Liver (tissue), 3 donors: ENCODE results near the gene SCN9A.

Source experiments
- FOXA1 ChIP-seq: IDR thresholded peaks from 2 replicates; pipeline ENCODE4 v1.6.1; 2016; ENCODE audit warnings: antibody characterized with exemption
- FOXA2 ChIP-seq: IDR thresholded peaks from 2 replicates; pipeline ENCODE4 v1.6.1; 2016; ENCODE audit warnings: antibody characterized with exemption
- JUND ChIP-seq, 2 donors: IDR thresholded peaks; 2 replicates each; pipeline ENCODE4 v1.6.1; 2016; ENCODE audit warnings: antibody characterized with exemption in 2 of 2
- RAD21 ChIP-seq, 2 donors: IDR thresholded peaks; 2 replicates each; pipeline ENCODE4 v1.6.1; 2016; ENCODE audit warnings: antibody characterized with exemption in 2 of 2, mild to moderate bottlenecking in 2 of 2
- RXRA ChIP-seq, 2 donors: IDR thresholded peaks; 2 replicates each; pipeline ENCODE4 v1.6.1; 2017 to 2018; ENCODE audit warnings: antibody characterized with exemption in 2 of 2, mild to moderate bottlenecking in 1 of 2
- SP1 ChIP-seq: IDR thresholded peaks from 2 replicates; pipeline ENCODE4 v1.6.1; 2018; ENCODE audit warnings: antibody characterized with exemption, mild to moderate bottlenecking
- TAF1 ChIP-seq: conservative IDR thresholded peaks from 2 replicates; pipeline ENCODE4 v1.6.1; 2016; ENCODE audit warnings: antibody characterized with exemption, mild to moderate bottlenecking
- YY1 ChIP-seq: IDR thresholded peaks from 2 replicates; pipeline ENCODE4 v1.6.1; 2016; ENCODE audit warnings: antibody characterized with exemption, mild to moderate bottlenecking
- TF ChIP-seq, protein P1 (sequence below): fragments of 150-350 bp; IDR thresholded peaks from 2 replicates; pipeline ENCODE4 v1.5.1; 2017; ENCODE audit warnings: improper control_type of control experiment, low read depth, low read length; ENCODE audit not compliant: missing input control
- TF ChIP-seq, protein P2 (sequence below): IDR thresholded peaks from 2 replicates; pipeline ENCODE4 v1.6.1; 2016; ENCODE audit warnings: antibody characterized with exemption
- TF ChIP-seq, protein P3 (sequence below): IDR thresholded peaks from 2 replicates; pipeline ENCODE4 v1.6.1; 2016; ENCODE audit warnings: antibody characterized with exemption
- TF ChIP-seq, protein P4 (sequence below): IDR thresholded peaks from 2 replicates; pipeline ENCODE4 v1.6.1; 2016; ENCODE audit warnings: antibody characterized with exemption, mild to moderate bottlenecking
- TF ChIP-seq, protein P5 (sequence below): IDR thresholded peaks from 2 replicates; pipeline ENCODE4 v1.6.1; 2016; ENCODE audit warnings: antibody characterized with exemption
- donor health status: healthy.
- donor health status: healthy.

DNA sequence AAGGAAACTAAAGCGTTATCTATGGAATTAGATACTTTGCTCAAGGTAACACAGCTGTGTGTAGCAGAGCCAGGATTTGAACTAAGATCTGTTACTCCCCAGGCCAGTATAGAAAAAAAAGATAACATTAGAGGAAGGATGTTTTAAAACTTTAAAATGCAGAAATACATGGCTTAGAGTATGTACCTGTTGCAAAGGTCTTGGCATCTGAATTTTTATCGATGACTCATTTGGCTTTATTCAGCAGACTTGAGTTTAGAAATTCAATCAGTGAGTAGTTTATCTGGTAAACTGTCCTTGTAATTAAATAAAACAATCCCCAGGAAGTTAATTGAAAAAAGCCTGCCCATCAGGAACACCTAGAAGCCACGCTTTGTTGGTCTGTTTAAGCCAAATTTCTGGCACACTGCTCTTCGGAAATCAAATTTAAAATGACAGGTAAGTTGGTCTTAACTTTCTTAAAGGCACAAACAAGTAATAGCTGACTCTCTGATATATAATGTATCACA, 36.9 kb downstream of the SCN9A start:
- TF ChIP-seq, protein P1, sequence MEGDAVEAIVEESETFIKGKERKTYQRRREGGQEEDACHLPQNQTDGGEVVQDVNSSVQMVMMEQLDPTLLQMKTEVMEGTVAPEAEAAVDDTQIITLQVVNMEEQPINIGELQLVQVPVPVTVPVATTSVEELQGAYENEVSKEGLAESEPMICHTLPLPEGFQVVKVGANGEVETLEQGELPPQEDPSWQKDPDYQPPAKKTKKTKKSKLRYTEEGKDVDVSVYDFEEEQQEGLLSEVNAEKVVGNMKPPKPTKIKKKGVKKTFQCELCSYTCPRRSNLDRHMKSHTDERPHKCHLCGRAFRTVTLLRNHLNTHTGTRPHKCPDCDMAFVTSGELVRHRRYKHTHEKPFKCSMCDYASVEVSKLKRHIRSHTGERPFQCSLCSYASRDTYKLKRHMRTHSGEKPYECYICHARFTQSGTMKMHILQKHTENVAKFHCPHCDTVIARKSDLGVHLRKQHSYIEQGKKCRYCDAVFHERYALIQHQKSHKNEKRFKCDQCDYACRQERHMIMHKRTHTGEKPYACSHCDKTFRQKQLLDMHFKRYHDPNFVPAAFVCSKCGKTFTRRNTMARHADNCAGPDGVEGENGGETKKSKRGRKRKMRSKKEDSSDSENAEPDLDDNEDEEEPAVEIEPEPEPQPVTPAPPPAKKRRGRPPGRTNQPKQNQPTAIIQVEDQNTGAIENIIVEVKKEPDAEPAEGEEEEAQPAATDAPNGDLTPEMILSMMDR, result no peak
- TF ChIP-seq TAF1, result no peak
- no peak for TF ChIP-seq JUND (IDR thresholded peaks at IDR 0.05)
- TF ChIP-seq, protein P2, sequence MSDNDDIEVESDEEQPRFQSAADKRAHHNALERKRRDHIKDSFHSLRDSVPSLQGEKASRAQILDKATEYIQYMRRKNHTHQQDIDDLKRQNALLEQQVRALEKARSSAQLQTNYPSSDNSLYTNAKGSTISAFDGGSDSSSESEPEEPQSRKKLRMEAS, result no peak
- TF ChIP-seq, protein P3, sequence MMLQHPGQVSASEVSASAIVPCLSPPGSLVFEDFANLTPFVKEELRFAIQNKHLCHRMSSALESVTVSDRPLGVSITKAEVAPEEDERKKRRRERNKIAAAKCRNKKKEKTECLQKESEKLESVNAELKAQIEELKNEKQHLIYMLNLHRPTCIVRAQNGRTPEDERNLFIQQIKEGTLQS, result no peak
- no peak for TF ChIP-seq RAD21 (IDR thresholded peaks at IDR 0.05)
- no peak for TF ChIP-seq SP1
- TF ChIP-seq, protein P4, sequence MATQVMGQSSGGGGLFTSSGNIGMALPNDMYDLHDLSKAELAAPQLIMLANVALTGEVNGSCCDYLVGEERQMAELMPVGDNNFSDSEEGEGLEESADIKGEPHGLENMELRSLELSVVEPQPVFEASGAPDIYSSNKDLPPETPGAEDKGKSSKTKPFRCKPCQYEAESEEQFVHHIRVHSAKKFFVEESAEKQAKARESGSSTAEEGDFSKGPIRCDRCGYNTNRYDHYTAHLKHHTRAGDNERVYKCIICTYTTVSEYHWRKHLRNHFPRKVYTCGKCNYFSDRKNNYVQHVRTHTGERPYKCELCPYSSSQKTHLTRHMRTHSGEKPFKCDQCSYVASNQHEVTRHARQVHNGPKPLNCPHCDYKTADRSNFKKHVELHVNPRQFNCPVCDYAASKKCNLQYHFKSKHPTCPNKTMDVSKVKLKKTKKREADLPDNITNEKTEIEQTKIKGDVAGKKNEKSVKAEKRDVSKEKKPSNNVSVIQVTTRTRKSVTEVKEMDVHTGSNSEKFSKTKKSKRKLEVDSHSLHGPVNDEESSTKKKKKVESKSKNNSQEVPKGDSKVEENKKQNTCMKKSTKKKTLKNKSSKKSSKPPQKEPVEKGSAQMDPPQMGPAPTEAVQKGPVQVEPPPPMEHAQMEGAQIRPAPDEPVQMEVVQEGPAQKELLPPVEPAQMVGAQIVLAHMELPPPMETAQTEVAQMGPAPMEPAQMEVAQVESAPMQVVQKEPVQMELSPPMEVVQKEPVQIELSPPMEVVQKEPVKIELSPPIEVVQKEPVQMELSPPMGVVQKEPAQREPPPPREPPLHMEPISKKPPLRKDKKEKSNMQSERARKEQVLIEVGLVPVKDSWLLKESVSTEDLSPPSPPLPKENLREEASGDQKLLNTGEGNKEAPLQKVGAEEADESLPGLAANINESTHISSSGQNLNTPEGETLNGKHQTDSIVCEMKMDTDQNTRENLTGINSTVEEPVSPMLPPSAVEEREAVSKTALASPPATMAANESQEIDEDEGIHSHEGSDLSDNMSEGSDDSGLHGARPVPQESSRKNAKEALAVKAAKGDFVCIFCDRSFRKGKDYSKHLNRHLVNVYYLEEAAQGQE, result no peak
- TF ChIP-seq, protein P5, sequence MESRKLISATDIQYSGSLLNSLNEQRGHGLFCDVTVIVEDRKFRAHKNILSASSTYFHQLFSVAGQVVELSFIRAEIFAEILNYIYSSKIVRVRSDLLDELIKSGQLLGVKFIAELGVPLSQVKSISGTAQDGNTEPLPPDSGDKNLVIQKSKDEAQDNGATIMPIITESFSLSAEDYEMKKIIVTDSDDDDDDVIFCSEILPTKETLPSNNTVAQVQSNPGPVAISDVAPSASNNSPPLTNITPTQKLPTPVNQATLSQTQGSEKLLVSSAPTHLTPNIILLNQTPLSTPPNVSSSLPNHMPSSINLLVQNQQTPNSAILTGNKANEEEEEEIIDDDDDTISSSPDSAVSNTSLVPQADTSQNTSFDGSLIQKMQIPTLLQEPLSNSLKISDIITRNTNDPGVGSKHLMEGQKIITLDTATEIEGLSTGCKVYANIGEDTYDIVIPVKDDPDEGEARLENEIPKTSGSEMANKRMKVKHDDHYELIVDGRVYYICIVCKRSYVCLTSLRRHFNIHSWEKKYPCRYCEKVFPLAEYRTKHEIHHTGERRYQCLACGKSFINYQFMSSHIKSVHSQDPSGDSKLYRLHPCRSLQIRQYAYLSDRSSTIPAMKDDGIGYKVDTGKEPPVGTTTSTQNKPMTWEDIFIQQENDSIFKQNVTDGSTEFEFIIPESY, result no peak
- no peak for TF ChIP-seq YY1
- no peak for TF ChIP-seq RXRA (IDR thresholded peaks at IDR 0.05)
- TF ChIP-seq FOXA1, result no peak
- no peak for TF ChIP-seq FOXA2
